HG02610 (cell line): ENCODE results near the gene SLC25A45.
A peak's percentile ranks its signal among the peaks of the same experiment; 100 is the strongest.

ENCODE experiments used
- ATAC-seq: cut with Tn5 transposase; IDR thresholded peaks from one replicate; pipeline ENCODE4 v1.9.1; 2021; ENCODE audit warnings: mild to moderate bottlenecking, moderate library complexity; ENCODE audit not compliant: unreplicated experiment

The SLC25A45 gene, protein sequence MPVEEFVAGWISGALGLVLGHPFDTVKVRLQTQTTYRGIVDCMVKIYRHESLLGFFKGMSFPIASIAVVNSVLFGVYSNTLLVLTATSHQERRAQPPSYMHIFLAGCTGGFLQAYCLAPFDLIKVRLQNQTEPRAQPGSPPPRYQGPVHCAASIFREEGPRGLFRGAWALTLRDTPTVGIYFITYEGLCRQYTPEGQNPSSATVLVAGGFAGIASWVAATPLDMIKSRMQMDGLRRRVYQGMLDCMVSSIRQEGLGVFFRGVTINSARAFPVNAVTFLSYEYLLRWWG

DNA sequence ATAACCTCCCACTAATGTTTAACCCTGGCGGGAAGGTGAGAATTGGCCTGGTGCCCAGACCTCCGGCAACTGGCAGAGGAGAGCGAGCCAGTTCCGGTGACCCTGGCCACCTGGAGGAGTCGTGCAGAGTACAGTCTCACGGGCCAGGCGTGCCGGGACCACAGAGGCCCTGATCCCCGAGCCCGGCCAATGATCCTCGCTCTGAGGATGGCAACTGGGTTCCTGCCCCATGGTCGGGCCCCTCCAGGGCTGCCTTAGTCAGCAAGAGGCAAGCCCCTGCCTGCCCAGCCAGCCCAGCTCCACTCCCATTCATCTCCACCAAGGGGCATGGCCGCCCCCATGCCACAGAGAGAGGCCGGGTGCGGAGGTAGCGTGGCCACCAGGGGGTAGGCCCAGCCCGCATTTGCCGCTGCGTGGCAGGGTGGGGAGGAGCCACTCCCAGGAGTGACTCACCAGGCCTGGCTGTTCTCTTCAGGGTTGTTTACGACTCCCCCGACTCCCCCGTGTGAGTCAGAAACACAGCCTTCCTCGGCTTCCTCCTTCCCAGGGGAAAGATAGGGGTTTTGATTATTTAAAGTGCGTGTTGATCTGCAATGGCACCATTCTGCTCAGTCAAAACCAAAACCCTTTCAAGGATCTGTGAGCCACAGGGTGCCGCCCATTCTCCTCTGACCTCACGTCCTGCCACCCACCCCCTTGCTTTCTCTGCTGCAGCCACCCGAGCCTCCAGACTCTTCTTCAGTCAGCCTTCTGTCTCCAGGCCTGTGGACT is at the start of gene SLC25A45:
Gene SLC25A45, minus strand, starts transcription at position 614 of the 771 bp plus-strand sequence. CDS start 695 bp downstream, outside the sequence.
- peak; percentile 69 for ATAC-seq

DNA sequence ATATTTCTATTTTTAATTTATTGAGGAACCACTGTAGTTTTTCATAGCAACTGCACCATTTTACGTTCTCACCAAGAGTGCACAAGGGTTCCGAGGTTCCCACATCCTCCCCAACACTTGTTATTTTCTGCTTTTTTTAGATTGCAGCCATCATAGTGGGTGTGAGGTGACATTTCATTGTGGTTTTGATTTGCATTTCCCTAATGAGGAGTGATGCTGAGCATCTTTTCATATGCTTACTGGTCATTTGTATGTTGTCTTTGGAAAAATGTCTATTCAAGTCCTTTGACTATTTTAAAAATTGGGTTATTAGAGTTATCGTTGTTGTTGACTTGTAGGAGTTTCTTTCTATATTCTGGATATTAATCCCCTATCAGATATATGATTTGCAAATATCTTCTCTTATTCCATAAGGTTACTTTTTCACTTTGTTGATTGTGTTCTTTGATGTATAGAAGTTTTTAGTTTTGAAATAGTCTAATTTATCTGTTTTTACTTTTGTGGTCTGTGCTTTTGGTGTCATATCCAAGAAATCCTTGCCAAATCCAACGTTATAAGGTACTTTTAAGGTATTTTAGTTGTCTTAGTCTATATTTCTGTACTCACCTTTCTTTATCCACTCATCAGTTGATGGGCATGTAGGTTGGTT is 49.1 kb upstream of the SLC25A45 start:
- no peak for ATAC-seq

GRCh38 chr11:65430406-65431217 is 48.2 kb upstream of the SLC25A45 start:
- ATAC-seq = no peak

DNA sequence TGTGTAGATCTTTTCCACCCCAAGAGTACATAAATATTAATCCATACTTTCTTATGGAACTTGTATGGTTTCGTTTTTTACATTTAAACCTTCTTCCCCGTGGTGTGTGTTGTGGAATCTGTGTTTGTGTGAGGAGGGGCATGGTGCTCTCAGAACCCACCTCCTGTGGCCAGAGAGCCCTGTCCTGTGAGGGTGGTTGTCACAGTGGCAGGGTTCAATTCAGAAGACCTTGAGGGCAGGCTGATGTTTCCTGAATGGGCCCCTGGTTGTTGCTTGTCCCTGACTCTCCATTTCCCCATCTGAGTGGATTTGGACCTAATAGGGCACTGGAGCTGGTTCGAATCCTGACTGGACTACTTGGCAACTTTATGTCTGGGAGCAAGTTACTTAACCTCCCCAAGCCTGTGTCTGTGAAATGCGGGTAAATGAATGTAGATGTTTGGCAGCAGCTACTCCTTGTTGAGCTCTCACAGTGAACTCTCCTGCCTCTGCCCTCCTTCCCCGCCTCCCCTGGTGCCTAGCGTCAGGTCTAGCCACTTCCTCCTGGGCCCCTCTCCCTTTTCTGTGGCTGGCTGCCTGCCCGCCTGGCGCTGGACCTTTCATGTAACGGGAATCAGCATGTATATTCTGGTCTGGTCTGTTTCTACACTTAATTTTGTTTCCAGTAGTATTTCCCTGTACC is 47.4 kb upstream of the SLC25A45 start:
- ATAC-seq = no peak

- no peak for ATAC-seq
Measured at GRCh38 chr11:65429068-65429681, 46.7 kb upstream of the SLC25A45 start.

DNA sequence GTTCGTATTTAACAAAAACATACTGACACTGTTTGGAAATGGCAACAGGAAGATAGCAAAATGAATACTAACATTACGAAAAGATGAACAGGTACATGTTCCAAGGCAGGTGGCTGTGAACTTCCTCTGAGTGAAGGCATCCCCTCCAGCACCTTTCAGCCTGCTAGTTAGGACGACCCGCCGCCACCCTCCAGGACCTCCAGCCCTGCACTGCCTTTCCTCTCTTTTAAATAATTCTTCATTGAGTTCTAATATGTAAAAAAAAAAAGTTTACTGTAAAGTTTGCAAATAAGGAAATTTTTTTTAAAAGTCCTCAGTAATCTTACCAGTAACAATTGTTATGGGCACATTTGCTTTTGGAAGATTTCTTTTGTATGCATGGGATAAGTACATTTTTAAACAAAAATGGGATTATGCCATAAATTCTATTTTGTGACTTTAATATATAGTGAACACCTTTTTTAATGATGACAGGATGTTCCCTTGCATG is 46.2 kb upstream of the SLC25A45 start:
- no peak for ATAC-seq

- no peak for ATAC-seq
Measured at GRCh38 chr11:65427691-65428577, 45.5 kb upstream of the SLC25A45 start.

DNA sequence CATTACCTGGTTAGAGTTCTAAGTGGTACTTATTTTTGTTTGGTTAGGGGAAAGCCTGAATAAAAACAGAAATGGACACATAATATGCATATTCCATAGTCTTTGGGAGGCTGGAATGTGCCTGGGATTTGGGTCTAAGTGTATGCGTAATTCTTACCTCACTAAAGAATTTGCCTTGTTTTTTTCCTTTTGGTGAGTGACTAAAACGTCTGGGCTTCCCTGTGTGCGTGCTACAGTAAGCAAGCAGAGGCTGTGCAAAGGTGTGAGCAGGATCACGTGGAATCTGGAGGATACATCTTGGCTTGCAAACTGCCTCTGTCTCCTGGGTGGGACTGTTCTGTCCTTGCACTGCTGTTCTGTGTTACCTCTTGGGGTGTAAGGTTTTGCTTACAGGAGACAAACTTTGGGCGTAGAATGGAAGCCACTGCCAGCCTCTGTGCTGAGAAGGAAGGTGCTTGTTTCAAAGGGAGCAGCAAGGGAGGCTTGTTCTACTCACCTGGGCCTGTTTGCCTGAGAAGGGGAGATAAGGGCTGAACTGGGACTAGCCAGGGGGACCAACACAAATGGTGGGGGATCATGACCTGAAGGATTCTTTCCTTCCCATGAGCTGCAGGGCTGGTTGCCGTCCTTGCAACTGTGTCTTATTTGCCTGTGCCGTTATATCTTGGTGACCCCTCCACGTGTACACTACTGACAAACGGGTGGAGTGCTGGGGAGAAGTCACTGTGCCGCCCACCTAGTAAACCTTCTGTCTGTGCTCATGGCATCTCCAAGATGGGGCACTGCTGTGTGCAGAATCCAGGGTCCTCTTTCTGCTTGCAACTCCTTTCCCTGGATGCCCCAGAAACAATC is 44.6 kb upstream of the SLC25A45 start:
- no peak for ATAC-seq

DNA sequence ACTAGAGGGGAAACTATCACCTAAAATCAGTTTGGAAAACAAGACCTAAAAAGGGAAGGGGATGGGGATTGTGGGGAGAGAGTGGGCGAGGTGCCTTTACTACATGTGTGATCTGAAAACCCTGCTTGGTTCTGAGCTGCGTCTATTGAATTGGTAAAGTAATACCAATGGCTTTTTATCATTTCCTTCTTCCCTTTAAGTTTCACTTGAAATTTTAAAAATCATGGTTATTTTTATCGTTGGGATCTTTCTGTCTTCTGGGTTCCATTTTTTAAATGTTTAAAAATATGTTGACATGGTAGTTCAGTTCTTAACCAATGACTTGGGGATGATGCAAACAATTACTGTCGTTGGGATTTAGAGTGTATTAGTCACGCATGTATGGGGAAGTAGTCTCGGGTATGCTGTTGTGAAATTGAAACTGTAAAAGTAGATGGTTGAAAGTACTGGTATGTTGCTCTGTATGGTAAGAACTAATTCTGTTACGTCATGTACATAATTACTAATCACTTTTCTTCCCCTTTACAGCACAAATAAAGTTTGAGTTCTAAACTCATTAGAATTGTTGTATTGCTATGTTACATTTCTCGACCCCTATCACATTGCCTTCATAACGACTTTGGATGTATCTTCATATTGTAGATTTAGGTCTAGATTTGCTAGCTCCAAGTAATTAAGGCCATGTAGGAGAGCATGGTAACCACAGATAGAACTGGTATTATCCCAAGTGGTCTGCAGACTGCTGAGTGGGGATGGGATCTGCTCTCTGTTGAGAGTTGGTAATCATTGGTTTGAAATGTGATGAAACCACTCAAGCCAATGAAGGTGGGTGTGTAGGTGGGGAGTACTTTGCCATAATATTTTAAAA is 43.8 kb upstream of the SLC25A45 start:
- ATAC-seq = peak; percentile 29

GRCh38 chr11:65425105-65425970 is 42.9 kb upstream of the SLC25A45 start:
- ATAC-seq = no peak

DNA sequence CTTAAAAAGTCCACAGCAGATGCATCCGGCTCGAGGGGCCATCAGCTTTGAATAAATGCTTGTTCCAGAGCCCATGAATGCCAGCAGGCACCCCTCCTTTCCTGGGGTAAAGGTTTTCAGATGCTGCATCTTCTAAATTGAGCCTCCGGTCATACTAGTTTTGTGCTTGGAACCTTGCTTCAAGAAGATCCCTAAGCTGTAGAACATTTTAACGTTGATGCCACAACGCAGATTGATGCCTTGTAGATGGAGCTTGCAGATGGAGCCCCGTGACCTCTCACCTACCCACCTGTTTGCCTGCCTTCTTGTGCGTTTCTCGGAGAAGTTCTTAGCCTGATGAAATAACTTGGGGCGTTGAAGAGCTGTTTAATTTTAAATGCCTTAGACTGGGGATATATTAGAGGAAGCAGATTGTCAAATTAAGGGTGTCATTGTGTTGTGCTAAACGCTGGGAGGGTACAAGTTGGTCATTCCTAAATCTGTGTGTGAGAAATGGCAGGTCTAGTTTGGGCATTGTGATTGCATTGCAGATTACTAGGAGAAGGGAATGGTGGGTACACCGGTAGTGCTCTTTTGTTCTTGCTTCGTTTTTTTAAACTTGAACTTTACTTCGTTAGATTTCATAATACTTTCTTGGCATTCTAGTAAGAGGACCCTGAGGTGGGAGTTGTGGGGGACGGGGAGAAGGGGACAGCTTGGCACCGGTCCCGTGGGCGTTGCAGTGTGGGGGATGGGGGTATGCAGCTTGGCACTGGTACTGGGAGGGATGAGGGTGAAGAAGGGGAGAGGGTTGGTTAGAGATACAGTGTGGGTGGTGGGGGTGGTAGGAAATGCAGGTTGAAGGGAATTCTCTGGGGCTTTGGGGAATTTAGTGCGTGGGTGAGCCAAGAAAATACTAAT is 42.0 kb upstream of the SLC25A45 start:
- ATAC-seq = no peak

- ATAC-seq = no peak
Measured at GRCh38 chr11:65423516-65424204, 41.2 kb upstream of the SLC25A45 start.

GRCh38 chr11:65422633-65423515 is 40.4 kb upstream of the SLC25A45 start, which contains the start of gene NEAT1:
Gene NEAT1, plus strand, starts transcription at chr11:65422798.
- ATAC-seq = no peak
